ENCODE data around the gene TCP11X1. TPM values are rescaled to one million over a fixed set of nuclear protein-coding genes. Genes with fewer than 3 reads are reported as not detected.
"Not testable (repeated sequence)": the region's sequence is repeated elsewhere in the genome, so short reads cannot be mapped to it uniquely, and the experiment has no call there.

TCP11X1 gene
- total RNA-seq = 0.10 TPM

- H3K4me3 ChIP-seq (ENCODE audit: low read length); H3K27me3 ChIP-seq (ENCODE audit: insufficient read depth, low read length); H3K4me1 ChIP-seq (ENCODE audit: insufficient read depth, low read length); H3K9me3 ChIP-seq (ENCODE audit: low read depth, low read length): not testable (repeated sequence)
Observed at GRCh38 chrX:102214986-102215385, at the start of gene TCP11X1. TSS of gene TCP11X1 (plus strand) at chrX:102215301.

GRCh38 chrX:102185967-102186720 lies 29.0 kb upstream of the TCP11X1 start:
- Histone ChIP-seq H3K4me1 (ENCODE audit: insufficient read depth, low read length) (no peaks in the 10 kb centered on the region), H3K4me3 (ENCODE audit: low read length) (no peak overlapping the region), H3K27me3 (ENCODE audit: insufficient read depth, low read length) (no peaks in the 10 kb centered on the region), H3K9me3 (ENCODE audit: low read depth, low read length) (no peaks in the 10 kb centered on the region)

GRCh38 chrX:102207940-102208339 lies 7.2 kb upstream of the TCP11X1 start:
- H3K27me3 ChIP-seq (ENCODE audit: insufficient read depth, low read length); H3K4me3 ChIP-seq (ENCODE audit: low read length): not testable (repeated sequence)

GRCh38 chrX:102216497-102216896 lies 1.4 kb downstream of the TCP11X1 start:
- H3K9me3 ChIP-seq (ENCODE audit: low read depth, low read length); H3K4me1 ChIP-seq (ENCODE audit: insufficient read depth, low read length); H3K4me3 ChIP-seq (ENCODE audit: low read length); H3K27me3 ChIP-seq (ENCODE audit: insufficient read depth, low read length): not testable (repeated sequence)

More at GRCh38 chrX:102207940-102208339, 7.2 kb upstream of the TCP11X1 start:
- not testable (repeated sequence) for H3K4me1 ChIP-seq (ENCODE audit: insufficient read depth, low read length); H3K9me3 ChIP-seq (ENCODE audit: low read depth, low read length)

- H3K4me3 ChIP-seq (ENCODE audit: low read length); H3K9me3 ChIP-seq (ENCODE audit: low read depth, low read length); H3K27me3 ChIP-seq (ENCODE audit: insufficient read depth, low read length); H3K4me1 ChIP-seq (ENCODE audit: insufficient read depth, low read length): not testable (repeated sequence)
Observed at GRCh38 chrX:102235678-102236077, 20.6 kb downstream of the TCP11X1 start.

GRCh38 chrX:102240265-102240664 lies 25.2 kb downstream of the TCP11X1 start:
- not testable (repeated sequence) for H3K9me3 ChIP-seq (ENCODE audit: low read depth, low read length); H3K4me3 ChIP-seq (ENCODE audit: low read length); H3K4me1 ChIP-seq (ENCODE audit: insufficient read depth, low read length); H3K27me3 ChIP-seq (ENCODE audit: insufficient read depth, low read length)

GRCh38 chrX:102246893-102247292 lies 31.8 kb downstream of the TCP11X1 start, which contains the start of gene NXF2:
TSS of gene NXF2 (plus strand) at chrX:102247167. CDS start at chrX:102307079, 59,912 bp downstream.
- H3K9me3 ChIP-seq (ENCODE audit: low read depth, low read length); H3K4me1 ChIP-seq (ENCODE audit: insufficient read depth, low read length); H3K27me3 ChIP-seq (ENCODE audit: insufficient read depth, low read length); H3K4me3 ChIP-seq (ENCODE audit: low read length): not testable (repeated sequence)

- not testable (repeated sequence) for H3K4me3 ChIP-seq (ENCODE audit: low read length); H3K9me3 ChIP-seq (ENCODE audit: low read depth, low read length); H3K4me1 ChIP-seq (ENCODE audit: insufficient read depth, low read length); H3K27me3 ChIP-seq (ENCODE audit: insufficient read depth, low read length)
Observed at GRCh38 chrX:102272231-102272630, 57.1 kb downstream of the TCP11X1 start.

Other genes with a start within 250 kb of the TCP11X1 start
- gene TCEAL2, start 89.6 kb upstream of the TCP11X1 start, total RNA-seq = 0.52 TPM
- not detected for gene TCEAL6, start 72.8 kb upstream of the TCP11X1 start, total RNA-seq
- 6.8 TPM for gene BEX5, start 59.3 kb upstream of the TCP11X1 start, total RNA-seq
- gene NXF2, start 31.9 kb downstream of the TCP11X1 start, total RNA-seq = not detected
- gene NXF2B, start 224.7 kb downstream of the TCP11X1 start, total RNA-seq = not detected